Mesothelial cell of epicardium (in vitro differentiated cells): ENCODE results near the gene RPS5. TPM values are rescaled to one million over a fixed set of nuclear protein-coding genes. Genes with fewer than 3 reads are reported as not detected.
"Not testable (repeated sequence)": the region's sequence is repeated elsewhere in the genome, so short reads cannot be mapped to it uniquely, and the experiment has no call there.

Experiments
- DNase-seq, 2 experiments: peaks; one replicate each; pipeline ENCODE4 v3.0.0; 2021; ENCODE audit warnings: low spot score in 2 of 2; ENCODE audit not compliant: unreplicated experiment in 2 of 2
- H3K27ac Mint-ChIP-seq: 2 replicates; pipeline ENCODE4 v1.8.0; 2021; ENCODE audit warnings: mixed read lengths
- H3K27me3 Mint-ChIP-seq: 2 replicates; pipeline ENCODE4 v1.8.0; 2021; ENCODE audit warnings: low read depth, mixed read lengths
- H3K36me3 Mint-ChIP-seq: 2 replicates; pipeline ENCODE4 v1.8.0; 2021; ENCODE audit warnings: mixed read lengths
- H3K4me1 Mint-ChIP-seq: 2 replicates; pipeline ENCODE4 v1.8.0; 2021; ENCODE audit warnings: mixed read lengths
- H3K4me3 Mint-ChIP-seq: 2 replicates; pipeline ENCODE4 v1.8.0; 2021; ENCODE audit warnings: mild to moderate bottlenecking, moderate library complexity, mixed read lengths
- H3K9me3 Mint-ChIP-seq: 2 replicates; pipeline ENCODE4 v1.8.0; 2021; ENCODE audit warnings: mixed read lengths
- CTCF ChIP-seq: fragments of 200-600 bp; sonication (generic); IDR thresholded peaks from one replicate; pipeline ENCODE4 v1.5.0; 2021; ENCODE audit warnings: antibody characterized with exemption; ENCODE audit not compliant: unreplicated experiment
- total RNA-seq: library from RNA; stranded (reverse); gene quantifications from 3 replicates; pipeline ENCODE4 v1.2.1, GENCODE V29; 2021

Gene RPS5
- total RNA-seq, 1 donor from 2014 or later: 985 TPM

DNA sequence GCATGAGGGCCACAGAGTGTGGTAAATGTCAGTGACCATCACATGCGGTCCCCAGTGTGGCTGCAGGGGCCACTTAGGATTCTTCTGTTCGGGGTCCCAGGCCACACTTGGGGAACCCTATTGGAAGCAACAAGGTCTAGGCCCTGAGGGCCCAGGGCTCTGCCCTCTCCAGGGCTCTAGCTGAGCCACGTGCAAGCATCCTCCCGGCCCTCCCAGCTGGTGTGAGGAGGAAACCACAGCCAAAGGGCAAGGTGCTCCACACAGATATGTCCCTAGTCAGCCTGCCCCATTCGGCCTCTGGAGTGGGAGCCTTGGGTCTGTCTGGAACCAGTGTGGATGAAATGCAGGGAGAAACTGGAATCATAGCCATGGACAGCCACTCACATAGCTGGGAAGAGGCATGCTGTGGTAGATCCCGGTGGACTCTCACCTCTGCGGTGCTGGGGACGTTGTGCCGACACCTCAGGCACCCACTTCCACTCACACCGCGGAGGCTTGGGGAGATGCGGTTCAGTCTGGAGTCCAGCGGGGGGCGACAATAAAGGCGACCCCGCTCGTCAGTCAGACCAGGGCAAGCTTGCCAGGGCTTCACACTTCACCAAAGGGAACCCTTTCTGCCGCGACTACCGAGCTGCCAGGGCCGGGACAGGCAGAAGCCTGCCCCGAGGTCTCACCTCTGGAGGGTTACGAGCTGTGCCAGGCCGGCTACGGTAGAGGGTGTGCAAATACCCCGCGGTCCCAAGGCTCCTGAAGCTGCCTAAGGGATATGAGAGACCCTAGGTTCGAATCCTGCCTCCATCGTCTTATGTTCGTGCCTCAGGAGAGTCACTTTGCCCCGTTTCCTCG lies 20.3 kb upstream of the RPS5 start:
- no peak overlapping the region for H3K27ac Mint-ChIP-seq
- no peak for DNase-seq
- H3K4me1 Mint-ChIP-seq: peaks cover 5% of the 10 kb centered on the region
- TF ChIP-seq CTCF: no peak
- no peak overlapping the region for H3K4me3 Mint-ChIP-seq
- no peaks in the 10 kb centered on the region for H3K27me3 Mint-ChIP-seq
- H3K36me3 Mint-ChIP-seq: peaks cover 11% of the 10 kb centered on the region
- H3K9me3 Mint-ChIP-seq: no peaks in the 10 kb centered on the region

DNA sequence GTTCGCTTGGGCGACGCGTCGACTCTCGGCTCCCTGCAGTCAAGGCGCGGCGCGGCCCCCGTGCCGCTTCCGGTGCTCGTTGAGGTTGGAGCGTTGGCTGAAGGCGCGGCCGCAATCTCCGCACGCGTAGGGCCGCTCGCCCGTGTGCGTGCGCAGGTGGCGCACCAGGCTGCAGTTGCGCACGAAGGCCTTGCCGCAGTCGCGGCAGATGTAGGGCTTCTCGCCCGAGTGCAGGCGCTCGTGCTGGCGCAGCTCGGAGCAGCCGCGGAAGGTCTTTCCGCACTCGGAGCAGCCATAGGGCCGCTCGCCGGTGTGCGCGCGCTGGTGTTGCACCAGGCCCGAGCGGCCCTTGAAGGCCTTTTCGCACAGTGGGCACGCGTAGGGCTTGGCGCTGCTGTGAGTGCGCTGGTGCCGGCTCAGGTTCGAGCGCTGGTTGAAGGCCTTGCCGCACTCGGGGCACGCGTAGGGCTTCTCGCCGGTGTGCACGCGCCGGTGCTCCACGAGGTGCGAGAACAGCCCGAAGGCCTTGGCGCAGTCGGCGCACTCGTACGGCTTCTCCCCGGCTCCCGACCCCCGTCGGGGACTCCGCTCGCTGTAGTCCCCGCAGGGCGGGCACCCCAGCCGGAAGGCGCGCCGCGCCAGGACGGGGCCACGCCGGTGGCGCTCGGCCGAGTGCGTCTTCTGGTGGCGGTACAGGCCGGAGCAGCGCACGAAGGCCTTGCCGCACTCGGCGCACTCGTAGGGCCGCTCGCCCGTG lies 19.2 kb upstream of the RPS5 start:
- Mint-ChIP-seq H3K36me3 (peaks cover 11% of the 10 kb centered on the region), H3K4me1 (no peaks in the 10 kb centered on the region), H3K9me3 (no peaks in the 10 kb centered on the region), H3K27ac (no peak overlapping the region), H3K27me3 (no peaks in the 10 kb centered on the region), H3K4me3 (no peak overlapping the region)
- TF ChIP-seq CTCF: no peak
- DNase-seq: no peak

- peaks cover 11% of the 10 kb centered on the region for H3K36me3 Mint-ChIP-seq
- H3K9me3 Mint-ChIP-seq: no peaks in the 10 kb centered on the region
- no peak overlapping the region for H3K4me3 Mint-ChIP-seq
- H3K27ac Mint-ChIP-seq: no peak overlapping the region
- no peak for TF ChIP-seq CTCF
- H3K4me1 Mint-ChIP-seq: no peaks in the 10 kb centered on the region
- DNase-seq: no peak
- H3K27me3 Mint-ChIP-seq: no peaks in the 10 kb centered on the region
Measured at GRCh38 chr19:58368561-58369360, 18.3 kb upstream of the RPS5 start.

GRCh38 chr19:58372311-58373133 lies 14.5 kb upstream of the RPS5 start:
- peak; percentile 30 for TF ChIP-seq CTCF
- DNase-seq: no peak
- Mint-ChIP-seq H3K4me1 (no peaks in the 10 kb centered on the region), H3K9me3 (no peaks in the 10 kb centered on the region), H3K36me3 (peaks cover 7% of the 10 kb centered on the region), H3K4me3 (no peak overlapping the region), H3K27ac (no peak overlapping the region), H3K27me3 (no peaks in the 10 kb centered on the region)

- Mint-ChIP-seq H3K27ac (no peak overlapping the region), H3K36me3 (peaks cover 7% of the 10 kb centered on the region), H3K27me3 (no peaks in the 10 kb centered on the region), H3K4me1 (no peaks in the 10 kb centered on the region), H3K9me3 (no peaks in the 10 kb centered on the region), H3K4me3 (no peak overlapping the region)
- TF ChIP-seq CTCF: no peak
- DNase-seq: no peak
Measured at GRCh38 chr19:58374200-58374599, 12.9 kb upstream of the RPS5 start.

DNA sequence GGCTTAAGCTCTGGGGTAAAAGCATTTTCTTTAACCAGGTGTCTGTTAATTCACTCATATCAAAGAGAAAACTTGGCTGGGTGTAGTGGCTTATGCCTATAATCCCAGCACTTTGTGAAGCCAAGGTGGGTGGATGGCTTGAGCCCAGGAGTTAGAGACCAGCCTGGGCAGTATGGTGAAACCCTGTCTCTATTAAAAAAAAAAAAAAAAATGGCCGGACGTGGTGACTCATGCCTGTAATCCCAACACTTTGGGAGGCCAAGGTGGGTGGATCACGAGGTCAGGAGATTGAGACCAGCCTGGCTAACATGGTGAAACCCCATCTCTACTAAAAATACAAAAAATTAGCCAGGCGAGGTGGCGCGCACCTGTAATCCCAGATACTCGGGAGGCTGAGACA lies 10.3 kb upstream of the RPS5 start:
- not testable (repeated sequence) for H3K27ac Mint-ChIP-seq, H3K4me3 Mint-ChIP-seq, H3K9me3 Mint-ChIP-seq, H3K36me3 Mint-ChIP-seq, H3K27me3 Mint-ChIP-seq, DNase-seq
- H3K4me1 Mint-ChIP-seq: peaks cover 12% of the 10 kb centered on the region
